SU-DHL-6 (cell line): ENCODE measurements around the gene NPAS3.

Experiments used
- CTCF ChIP-seq: fragments of 200-600 bp; sonication (generic); IDR thresholded peaks from one replicate; pipeline ENCODE4 v1.5.1; 2017; ENCODE audit warnings: antibody characterized with exemption, mild to moderate bottlenecking, low read length, moderate library complexity; ENCODE audit not compliant: insufficient read depth, poor library complexity, severe bottlenecking
- EZH2phosphoT487 ChIP-seq: fragments of 200-600 bp; sonication (generic), shearing (Covaris generic); conservative IDR thresholded peaks from 2 replicates; pipeline ENCODE4 v1.6.1; 2018; ENCODE audit warnings: mild to moderate bottlenecking, antibody characterized with exemption, low read length, moderate library complexity, mixed read lengths

- TF ChIP-seq CTCF (no peak), EZH2phosphoT487 (no peak)
Measured at GRCh38 chr14:33631021-33631420, 692.3 kb downstream of the NPAS3 start.
